Karpas-422 (cell line): Measurements from ENCODE around the gene ASTN1. TPM values are rescaled to one million over a fixed set of nuclear protein-coding genes. Genes with fewer than 3 reads are reported as not detected.

ENCODE experiments used
- DNase-seq: peaks from one replicate; pipeline ENCODE4 v3.0.0-alpha.2; 2015
- H2AFZ ChIP-seq: fragments of 200-600 bp; sonication (generic); 2 replicates; pipeline ENCODE4 v1.6.1; 2014; ENCODE audit warnings: antibody characterized with exemption, low read length, mixed read lengths
- H3K27ac ChIP-seq: fragments of 200-600 bp; sonication (generic); 2 replicates; pipeline ENCODE4 v1.5.1; 2014; ENCODE audit warnings: mild to moderate bottlenecking, low read length, moderate library complexity
- H3K27me3 ChIP-seq: fragments of 200-600 bp; sonication (generic); 2 replicates; pipeline ENCODE4 v1.6.1; 2014; ENCODE audit warnings: low read length, mixed read lengths
- H3K36me3 ChIP-seq: fragments of 200-600 bp; sonication (generic); 2 replicates; pipeline ENCODE4 v1.6.1; 2014; ENCODE audit warnings: low read length, mixed read lengths; ENCODE audit not compliant: insufficient read depth
- H3K4me1 ChIP-seq: fragments of 200-600 bp; sonication (generic); 2 replicates; pipeline ENCODE4 v1.6.1; 2014; ENCODE audit warnings: mild to moderate bottlenecking, low read length, mixed read lengths
- H3K4me2 ChIP-seq: fragments of 200-600 bp; sonication (generic); 2 replicates; pipeline ENCODE4 v1.6.1; 2014; ENCODE audit warnings: low read length, low read depth, mild to moderate bottlenecking; ENCODE audit not compliant: poor library complexity, severe bottlenecking
- H3K4me3 ChIP-seq: fragments of 200-600 bp; sonication (generic); 2 replicates; pipeline ENCODE4 v1.5.1; 2014; ENCODE audit warnings: mild to moderate bottlenecking, antibody characterized with exemption, low read length, mixed read lengths
- H3K79me2 ChIP-seq: fragments of 200-600 bp; sonication (generic); 2 replicates; pipeline ENCODE4 v1.6.1; 2014; ENCODE audit warnings: mild to moderate bottlenecking, low read length, mixed read lengths
- H3K9ac ChIP-seq: fragments of 200-600 bp; sonication (generic); 2 replicates; pipeline ENCODE4 v1.6.0; 2014; ENCODE audit warnings: low read length
- H3K9me2 ChIP-seq: fragments of 200-600 bp; sonication (generic), shearing (Covaris generic); replicated peaks from 2 replicates; pipeline ENCODE4 v1.6.0; 2014; ENCODE audit warnings: mild to moderate bottlenecking, low read length, moderate library complexity; ENCODE audit not compliant: insufficient read depth
- H3K9me3 ChIP-seq: fragments of 300-700, 200-600 bp; sonication (generic); 2 replicates; pipeline ENCODE4 v1.6.1; 2014; ENCODE audit warnings: low read length, mixed read lengths
- H4K20me1 ChIP-seq: fragments of 200-600 bp; sonication (generic); 2 replicates; pipeline ENCODE4 v1.6.1; 2014; ENCODE audit warnings: mild to moderate bottlenecking, antibody characterized with exemption, low read length, low read depth; ENCODE audit not compliant: insufficient read depth
- total RNA-seq: library from RNA; depleted of rRNA; stranded (reverse); fragments of >200 nt; shearing (Covaris generic); gene quantifications from 2 replicates; pipeline ENCODE4 v1.2.3, GENCODE V29; 2014; ENCODE audit warnings: low replicate concordance

Gene ASTN1
- total RNA-seq, 1 experiment from 2014 or later, result not detected

GRCh38 chr1:177116941-177117340 lies 47.6 kb downstream of the ASTN1 start:
- Histone ChIP-seq H2AFZ (no peak overlapping the region), H3K27me3 (no peaks in the 10 kb centered on the region), H3K79me2 (no peaks in the 10 kb centered on the region), H3K4me1 (no peaks in the 10 kb centered on the region), H3K4me2 (no peak overlapping the region), H3K36me3 (no peaks in the 10 kb centered on the region), H3K27ac (no peak overlapping the region), H3K9me3 (no peaks in the 10 kb centered on the region), H3K9me2 (no peaks in the 10 kb centered on the region), H3K9ac (no peak overlapping the region), H4K20me1 (no peaks in the 10 kb centered on the region), H3K4me3 (no peak overlapping the region)
- DNase-seq, result no peak

- Histone ChIP-seq H3K4me1 (no peaks in the 10 kb centered on the region), H3K4me2 (no peak overlapping the region), H3K9ac (no peak overlapping the region), H3K27me3 (no peaks in the 10 kb centered on the region), H3K79me2 (no peaks in the 10 kb centered on the region), H3K27ac (no peak overlapping the region), H3K9me2 (no peaks in the 10 kb centered on the region), H3K9me3 (no peaks in the 10 kb centered on the region), H2AFZ (no peak overlapping the region), H3K36me3 (no peaks in the 10 kb centered on the region), H3K4me3 (no peak overlapping the region), H4K20me1 (no peaks in the 10 kb centered on the region)
- no peak for DNase-seq
Observed at GRCh38 chr1:177106614-177107365, 57.7 kb downstream of the ASTN1 start.

- Histone ChIP-seq H3K4me1 (no peaks in the 10 kb centered on the region), H3K9ac (no peak overlapping the region), H3K4me3 (no peak overlapping the region), H3K9me3 (no peaks in the 10 kb centered on the region), H2AFZ (no peak overlapping the region), H4K20me1 (no peaks in the 10 kb centered on the region), H3K36me3 (no peaks in the 10 kb centered on the region), H3K27me3 (no peaks in the 10 kb centered on the region), H3K27ac (no peak overlapping the region), H3K4me2 (no peak overlapping the region), H3K79me2 (no peaks in the 10 kb centered on the region), H3K9me2 (no peaks in the 10 kb centered on the region)
- DNase-seq, result no peak
Observed at GRCh38 chr1:177106196-177106595, 58.3 kb downstream of the ASTN1 start.

- H4K20me1 ChIP-seq, result no peaks in the 10 kb centered on the region
- no peak overlapping the region for H2AFZ ChIP-seq
- H3K4me3 ChIP-seq, result no peak overlapping the region
- no peaks in the 10 kb centered on the region for H3K79me2 ChIP-seq
- H3K4me2 ChIP-seq, result no peak overlapping the region
- DNase-seq, result no peak
- H3K9me2 ChIP-seq, result no peaks in the 10 kb centered on the region
- H3K27ac ChIP-seq, result no peak overlapping the region
- H3K9ac ChIP-seq, result no peak overlapping the region
- H3K9me3 ChIP-seq, result no peaks in the 10 kb centered on the region
- H3K4me1 ChIP-seq, result no peaks in the 10 kb centered on the region
- no peaks in the 10 kb centered on the region for H3K36me3 ChIP-seq
- no peaks in the 10 kb centered on the region for H3K27me3 ChIP-seq
Observed at GRCh38 chr1:177103005-177103852, 61.3 kb downstream of the ASTN1 start.

GRCh38 chr1:177092001-177092400 lies 72.5 kb downstream of the ASTN1 start:
- Histone ChIP-seq H3K27ac (no peak overlapping the region), H3K4me2 (no peak overlapping the region), H3K79me2 (no peaks in the 10 kb centered on the region), H3K4me1 (no peaks in the 10 kb centered on the region), H3K9me3 (no peaks in the 10 kb centered on the region), H3K9me2 (no peaks in the 10 kb centered on the region), H3K9ac (no peak overlapping the region), H3K27me3 (no peaks in the 10 kb centered on the region), H2AFZ (no peak overlapping the region), H3K4me3 (no peak overlapping the region), H3K36me3 (no peaks in the 10 kb centered on the region), H4K20me1 (no peaks in the 10 kb centered on the region)
- DNase-seq, result no peak

GRCh38 chr1:177091040-177091439 lies 73.5 kb downstream of the ASTN1 start:
- no peak for DNase-seq
- no peaks in the 10 kb centered on the region for H3K36me3 ChIP-seq

GRCh38 chr1:177088966-177089365 lies 75.5 kb downstream of the ASTN1 start:
- DNase-seq, result no peak
- H3K9me2 ChIP-seq, result no peaks in the 10 kb centered on the region
- H4K20me1 ChIP-seq, result no peaks in the 10 kb centered on the region
- H2AFZ ChIP-seq, result no peak overlapping the region
- no peak overlapping the region for H3K4me2 ChIP-seq
- H3K4me3 ChIP-seq, result no peak overlapping the region
- no peaks in the 10 kb centered on the region for H3K79me2 ChIP-seq
- no peak overlapping the region for H3K27ac ChIP-seq
- H3K4me1 ChIP-seq, result no peaks in the 10 kb centered on the region
- no peak overlapping the region for H3K9ac ChIP-seq
- no peaks in the 10 kb centered on the region for H3K9me3 ChIP-seq
- H3K36me3 ChIP-seq, result no peaks in the 10 kb centered on the region
- no peaks in the 10 kb centered on the region for H3K27me3 ChIP-seq

More at GRCh38 chr1:177091040-177091439, 73.5 kb downstream of the ASTN1 start:
- H3K27ac ChIP-seq, result no peak overlapping the region
- no peaks in the 10 kb centered on the region for H3K4me1 ChIP-seq
- H3K9ac ChIP-seq, result no peak overlapping the region
- H4K20me1 ChIP-seq, result no peaks in the 10 kb centered on the region
- no peaks in the 10 kb centered on the region for H3K9me2 ChIP-seq
- no peaks in the 10 kb centered on the region for H3K9me3 ChIP-seq
- no peaks in the 10 kb centered on the region for H3K27me3 ChIP-seq
- no peak overlapping the region for H2AFZ ChIP-seq
- H3K4me2 ChIP-seq, result no peak overlapping the region
- no peaks in the 10 kb centered on the region for H3K79me2 ChIP-seq
- no peak overlapping the region for H3K4me3 ChIP-seq

- Histone ChIP-seq H3K4me1 (no peaks in the 10 kb centered on the region), H3K9me3 (no peaks in the 10 kb centered on the region), H3K9ac (no peak overlapping the region), H3K27ac (no peak overlapping the region), H3K9me2 (no peaks in the 10 kb centered on the region), H3K4me3 (no peak overlapping the region), H3K27me3 (peaks cover 3% of the 10 kb centered on the region; the same call in 1 of the 2 replicates), H3K79me2 (no peaks in the 10 kb centered on the region), H2AFZ (no peak overlapping the region), H4K20me1 (no peaks in the 10 kb centered on the region), H3K4me2 (no peak overlapping the region), H3K36me3 (no peaks in the 10 kb centered on the region)
- no peak for DNase-seq
Observed at GRCh38 chr1:177082855-177083693, 81.4 kb downstream of the ASTN1 start.
